Activated T-cell treated with anti-CD3 and anti-CD28 coated beads, Interleukin-2, amount 50 U/mL, for 24 hours (primary cell): ENCODE measurements around the gene KIF26B.

Source experiments
- DNase-seq: peaks from one replicate; pipeline ENCODE4 v3.0.0-alpha.2; 2020
- H3K27ac Mint-ChIP-seq: 2 replicates; pipeline ENCODE4 v1.8.0; 2020; ENCODE audit warnings: mild to moderate bottlenecking, mixed read lengths
- H3K27me3 Mint-ChIP-seq: 2 replicates; pipeline ENCODE4 v1.8.0; 2020; ENCODE audit warnings: mixed read lengths
- H3K36me3 Mint-ChIP-seq: 2 replicates; pipeline ENCODE4 v1.8.0; 2020; ENCODE audit warnings: low read depth, mixed read lengths
- H3K4me1 Mint-ChIP-seq: 2 replicates; pipeline ENCODE4 v1.8.0; 2020; ENCODE audit warnings: low read depth, mixed read lengths
- H3K4me3 Mint-ChIP-seq: 2 replicates; pipeline ENCODE4 v1.8.0; 2020; ENCODE audit warnings: mild to moderate bottlenecking, moderate library complexity, mixed read lengths
- H3K9me3 Mint-ChIP-seq: 2 replicates; pipeline ENCODE4 v1.8.0; 2020; ENCODE audit warnings: mixed read lengths

The KIF26B gene

DNA sequence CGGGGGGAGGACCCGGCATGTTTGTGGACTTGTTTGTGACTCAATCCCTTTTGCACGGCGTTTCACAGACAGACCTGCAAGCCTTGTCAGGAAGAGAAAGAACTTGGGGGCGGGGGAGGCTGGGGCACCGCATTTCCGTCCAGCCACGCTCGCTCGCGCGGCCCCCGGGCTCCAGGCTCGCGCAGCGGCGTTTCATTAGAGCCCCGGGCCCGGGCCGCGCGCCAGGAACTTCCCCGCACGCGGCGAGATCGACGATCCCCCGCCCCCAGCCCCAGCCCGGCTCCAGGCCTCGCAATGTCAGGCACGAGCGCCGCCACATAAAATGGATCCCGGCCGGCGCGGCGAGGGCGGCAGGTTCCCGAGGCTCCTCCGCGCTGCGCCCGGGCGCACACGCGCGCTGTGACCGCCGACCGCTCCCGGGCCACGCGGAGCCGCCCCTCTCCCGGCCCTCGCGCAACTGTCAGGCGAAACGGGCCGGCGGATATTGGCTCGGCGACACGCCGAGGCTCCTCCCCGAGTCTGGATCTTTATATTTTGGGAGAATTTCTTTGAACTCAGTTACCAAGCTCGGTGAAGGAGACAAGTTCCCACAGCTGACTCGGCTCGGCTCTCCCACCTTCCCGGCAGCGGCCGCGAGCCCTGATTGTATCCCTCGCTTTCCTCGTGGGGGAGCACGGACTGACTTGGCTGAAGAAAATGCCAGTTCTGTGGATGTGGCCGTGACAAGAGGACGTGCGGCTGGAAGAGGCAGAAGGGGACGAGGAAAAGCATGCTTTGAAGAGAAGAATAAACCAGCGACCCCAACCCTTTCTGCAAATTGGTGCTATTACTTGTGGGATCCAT lies at the start of gene KIF26B:
Gene KIF26B (plus strand): TSS at position 557 of the 843 bp plus-strand sequence. CDS start 440 bp downstream, outside the sequence.
- Mint-ChIP-seq H3K9me3 (peaks cover 6% of the 10 kb centered on the region), H3K4me1 (peaks cover 27% of the 10 kb centered on the region), H3K4me3 (peak within 1 kb of the TSS; percentile 72), H3K27ac (no peak within 1 kb of the TSS), H3K27me3 (peaks cover 78% of the 10 kb centered on the region), H3K36me3 (no peaks in the 10 kb centered on the region)
- DNase-seq, result no peak

DNA sequence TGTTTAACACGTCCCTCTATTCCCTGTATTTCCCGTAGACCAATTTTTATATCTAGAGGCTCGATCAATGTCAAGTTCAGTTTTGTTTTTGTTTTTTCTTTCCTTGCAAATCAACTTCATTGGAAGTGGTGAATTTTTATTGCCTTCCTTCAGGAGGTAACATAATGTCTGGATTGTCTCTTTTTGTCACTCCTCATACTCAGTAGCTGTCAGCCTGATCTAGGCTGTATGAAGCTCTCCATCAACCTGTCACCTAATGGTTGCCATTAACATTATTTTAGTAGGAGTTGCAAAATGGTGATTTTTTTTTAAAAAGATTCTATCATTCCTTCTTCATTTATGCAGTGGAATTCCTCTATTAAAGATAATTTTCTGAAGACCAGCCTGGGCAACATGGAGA lies 49.7 kb upstream of the KIF26B start:
- Mint-ChIP-seq H3K36me3 (no peaks in the 10 kb centered on the region), H3K4me1 (no peaks in the 10 kb centered on the region)
- no peak for DNase-seq

DNA sequence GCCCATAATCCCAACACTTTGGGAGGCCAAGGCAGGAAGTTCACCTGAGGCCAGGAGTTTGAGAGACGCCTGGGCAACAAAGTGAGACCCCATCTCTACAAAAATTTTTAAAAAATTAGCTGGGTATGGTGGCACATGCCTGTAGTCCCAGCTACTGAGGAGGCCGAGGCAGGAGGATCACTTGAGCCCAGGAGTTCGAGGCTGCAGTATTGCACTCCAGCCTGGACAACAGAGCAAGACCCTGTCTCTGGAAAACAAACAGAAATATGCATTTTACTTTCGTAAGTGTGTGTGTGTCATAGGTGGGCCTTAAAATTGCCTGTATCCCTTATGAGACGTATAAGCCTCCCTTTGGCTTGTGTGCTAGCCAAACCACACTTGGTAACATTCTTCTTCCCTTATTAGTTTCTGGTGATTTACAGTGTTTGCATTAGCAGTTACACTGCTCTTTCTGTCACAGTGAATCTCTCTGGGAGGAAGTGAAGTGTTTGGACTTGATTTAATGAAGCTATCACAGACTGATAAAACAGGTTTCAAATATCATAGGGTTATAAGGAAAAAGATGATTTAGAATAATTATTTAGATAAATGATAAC lies 48.9 kb upstream of the KIF26B start:
- DNase-seq, result no peak
- H3K27ac Mint-ChIP-seq, result no peak overlapping the region
- no peaks in the 10 kb centered on the region for H3K27me3 Mint-ChIP-seq
- no peak overlapping the region for H3K4me3 Mint-ChIP-seq
- no peaks in the 10 kb centered on the region for H3K4me1 Mint-ChIP-seq
- H3K9me3 Mint-ChIP-seq, result no peaks in the 10 kb centered on the region
- no peaks in the 10 kb centered on the region for H3K36me3 Mint-ChIP-seq

More for the DNA sequence above, 49.7 kb upstream of the KIF26B start:
- no peaks in the 10 kb centered on the region for H3K27me3 Mint-ChIP-seq
- no peak overlapping the region for H3K27ac Mint-ChIP-seq
- no peaks in the 10 kb centered on the region for H3K9me3 Mint-ChIP-seq
- no peak overlapping the region for H3K4me3 Mint-ChIP-seq

DNA sequence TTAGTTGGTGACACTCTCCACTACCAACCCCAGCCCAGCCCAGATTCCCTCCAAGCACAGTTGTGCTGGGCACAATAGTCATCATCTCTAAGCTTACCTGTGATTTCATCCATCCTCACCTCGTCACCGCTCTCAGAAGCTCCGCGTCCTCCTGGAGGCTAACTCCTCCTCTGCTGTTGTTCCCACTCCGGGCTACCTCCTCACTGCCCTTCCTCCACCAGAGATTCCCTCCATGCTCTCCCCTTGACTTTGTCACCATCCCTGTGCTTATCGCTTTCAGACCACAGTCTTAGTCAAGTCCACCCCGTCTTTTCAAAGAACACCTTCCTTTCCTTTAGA lies 47.0 kb upstream of the KIF26B start:
- no peaks in the 10 kb centered on the region for H3K9me3 Mint-ChIP-seq

DNA sequence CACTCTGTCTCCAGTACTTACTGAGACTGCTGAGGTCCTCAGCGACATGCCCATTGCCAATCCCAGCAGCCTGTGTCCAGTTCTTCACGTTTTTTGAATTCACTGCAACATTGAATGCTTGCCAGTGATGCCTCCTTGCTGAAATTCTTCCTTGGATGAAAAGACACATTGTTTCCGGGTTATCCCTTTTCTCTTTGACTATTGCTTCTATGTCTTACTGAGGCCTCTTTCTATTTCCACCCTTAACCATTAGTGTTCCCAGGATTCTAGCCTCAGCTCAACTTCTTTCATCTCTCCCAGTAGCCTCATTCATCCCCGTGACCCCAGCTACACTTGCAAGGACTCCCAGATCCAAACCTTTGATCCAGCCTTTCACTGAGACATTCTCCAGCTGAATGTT lies 46.5 kb upstream of the KIF26B start:
- Mint-ChIP-seq H3K4me3 (no peak overlapping the region), H3K27me3 (no peaks in the 10 kb centered on the region), H3K4me1 (no peaks in the 10 kb centered on the region), H3K27ac (no peak overlapping the region), H3K9me3 (no peaks in the 10 kb centered on the region), H3K36me3 (no peaks in the 10 kb centered on the region)
- no peak for DNase-seq

More for the DNA sequence above, 47.0 kb upstream of the KIF26B start:
- Mint-ChIP-seq H3K4me1 (no peaks in the 10 kb centered on the region), H3K27me3 (no peaks in the 10 kb centered on the region), H3K36me3 (no peaks in the 10 kb centered on the region), H3K4me3 (no peak overlapping the region), H3K27ac (no peak overlapping the region)
- DNase-seq, result no peak

DNA sequence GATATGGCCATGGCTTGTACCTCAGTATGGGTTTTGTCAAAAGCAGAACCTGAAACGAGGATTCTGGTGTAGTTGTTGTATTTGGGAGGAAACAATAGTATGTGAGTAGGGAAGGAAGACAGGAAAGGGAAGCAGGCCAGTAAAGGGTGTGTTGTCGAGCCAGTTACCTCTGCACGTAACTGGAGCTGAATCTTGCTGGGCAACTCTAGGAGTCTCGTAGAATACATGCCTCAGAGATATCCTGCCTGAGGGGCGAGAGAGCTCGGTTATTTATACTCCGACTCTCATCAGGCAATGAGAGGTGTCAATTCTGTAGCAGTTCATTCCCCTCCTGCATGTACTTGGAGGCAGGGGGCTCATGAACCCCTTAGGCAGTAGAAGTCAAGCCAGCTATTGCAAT lies 45.9 kb upstream of the KIF26B start:
- Mint-ChIP-seq H3K36me3 (no peaks in the 10 kb centered on the region), H3K9me3 (no peaks in the 10 kb centered on the region), H3K27me3 (no peaks in the 10 kb centered on the region), H3K4me1 (no peaks in the 10 kb centered on the region), H3K27ac (no peak overlapping the region), H3K4me3 (no peak overlapping the region)
- DNase-seq, result no peak

DNA sequence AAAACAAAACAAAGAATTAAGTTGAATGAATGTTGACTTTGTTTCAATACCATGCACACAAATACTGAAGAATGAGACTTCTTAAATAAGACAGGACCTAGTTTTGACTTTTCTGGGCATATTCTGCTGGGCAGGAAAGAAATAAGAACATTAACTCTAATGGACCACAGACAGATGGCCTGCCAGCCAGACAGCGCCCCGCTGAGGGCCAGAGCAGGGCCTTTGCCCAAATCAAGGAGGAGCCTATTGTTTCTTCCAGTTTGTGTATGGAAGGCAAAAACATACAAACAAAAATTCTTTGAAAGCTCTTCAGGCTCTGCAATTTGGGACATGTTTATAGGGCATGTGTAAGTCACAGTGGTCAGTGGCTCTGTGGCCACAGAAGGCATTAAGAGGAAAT lies 44.4 kb upstream of the KIF26B start:
- no peak overlapping the region for H3K4me3 Mint-ChIP-seq
- H3K27me3 Mint-ChIP-seq, result peaks cover 2% of the 10 kb centered on the region
- H3K36me3 Mint-ChIP-seq, result no peaks in the 10 kb centered on the region
- no peak overlapping the region for H3K27ac Mint-ChIP-seq
- no peaks in the 10 kb centered on the region for H3K4me1 Mint-ChIP-seq
- no peaks in the 10 kb centered on the region for H3K9me3 Mint-ChIP-seq
- no peak for DNase-seq

DNA sequence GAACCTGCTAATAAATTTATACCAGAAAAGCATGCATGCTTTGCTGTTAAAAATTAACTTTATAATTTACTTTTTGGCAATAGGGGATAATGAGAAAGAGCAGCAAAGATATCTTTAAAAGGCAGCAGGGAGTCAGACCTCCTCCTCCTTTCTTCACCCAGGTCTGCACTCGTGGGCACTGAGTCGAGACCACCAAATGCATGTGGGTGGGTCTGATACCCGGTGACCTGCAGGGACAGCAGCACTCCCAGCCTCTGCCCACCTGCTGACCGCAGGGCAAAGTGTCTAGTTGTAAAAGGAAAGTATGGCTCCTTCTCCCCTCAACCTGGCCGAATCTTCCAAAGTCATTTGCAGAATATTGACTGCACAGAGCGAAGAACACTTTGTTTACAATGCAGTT lies 43.7 kb upstream of the KIF26B start:
- H3K4me3 Mint-ChIP-seq, result no peak overlapping the region
- H3K9me3 Mint-ChIP-seq, result no peaks in the 10 kb centered on the region
- H3K27ac Mint-ChIP-seq, result no peak overlapping the region
- H3K4me1 Mint-ChIP-seq, result no peaks in the 10 kb centered on the region
- DNase-seq, result no peak
- H3K27me3 Mint-ChIP-seq, result peaks cover 4% of the 10 kb centered on the region
- no peaks in the 10 kb centered on the region for H3K36me3 Mint-ChIP-seq

DNA sequence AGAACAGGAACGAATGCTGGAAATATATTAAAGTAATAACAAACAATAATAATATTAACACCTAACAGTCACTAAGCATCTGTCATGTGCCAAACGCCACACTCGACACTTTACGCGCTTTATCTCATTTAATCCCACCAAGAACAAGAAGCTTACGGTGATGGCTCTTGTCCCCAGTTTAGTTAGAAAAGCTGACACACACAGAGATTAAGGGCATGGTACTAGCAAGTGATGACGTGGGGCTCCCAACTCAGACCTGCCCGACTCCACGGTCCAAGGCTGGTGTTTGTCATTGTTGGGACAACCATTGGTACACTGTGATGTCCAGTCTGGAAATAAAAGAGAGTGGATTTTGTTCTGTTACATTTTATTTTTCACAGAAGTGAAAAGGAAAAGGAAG lies 41.1 kb upstream of the KIF26B start:
- H3K27ac Mint-ChIP-seq, result no peak overlapping the region
- H3K4me3 Mint-ChIP-seq, result no peak overlapping the region
- no peaks in the 10 kb centered on the region for H3K36me3 Mint-ChIP-seq
- H3K9me3 Mint-ChIP-seq, result no peaks in the 10 kb centered on the region
- no peak for DNase-seq
- H3K27me3 Mint-ChIP-seq, result peaks cover 4% of the 10 kb centered on the region
- no peaks in the 10 kb centered on the region for H3K4me1 Mint-ChIP-seq

DNA sequence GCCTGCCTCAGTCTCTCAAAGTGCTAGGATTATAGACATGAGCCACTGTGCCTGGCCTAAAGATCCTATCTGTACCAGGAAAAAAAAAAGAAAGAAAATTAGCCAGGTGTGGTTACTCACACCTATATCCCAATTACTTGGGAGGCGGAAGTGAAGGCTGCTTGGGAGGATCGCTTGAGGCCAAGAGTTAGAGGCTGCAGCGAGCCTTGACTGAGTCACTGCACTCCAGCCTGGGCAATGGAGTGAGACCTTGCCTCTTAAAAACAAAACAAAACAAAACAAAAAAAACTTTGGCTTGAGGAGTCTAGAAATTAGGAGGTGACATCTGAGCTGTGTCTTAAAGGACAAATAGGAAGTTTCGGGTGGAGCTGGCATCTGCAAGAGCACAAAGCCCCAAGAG lies 38.7 kb upstream of the KIF26B start:
- no peak overlapping the region for H3K4me3 Mint-ChIP-seq

DNA sequence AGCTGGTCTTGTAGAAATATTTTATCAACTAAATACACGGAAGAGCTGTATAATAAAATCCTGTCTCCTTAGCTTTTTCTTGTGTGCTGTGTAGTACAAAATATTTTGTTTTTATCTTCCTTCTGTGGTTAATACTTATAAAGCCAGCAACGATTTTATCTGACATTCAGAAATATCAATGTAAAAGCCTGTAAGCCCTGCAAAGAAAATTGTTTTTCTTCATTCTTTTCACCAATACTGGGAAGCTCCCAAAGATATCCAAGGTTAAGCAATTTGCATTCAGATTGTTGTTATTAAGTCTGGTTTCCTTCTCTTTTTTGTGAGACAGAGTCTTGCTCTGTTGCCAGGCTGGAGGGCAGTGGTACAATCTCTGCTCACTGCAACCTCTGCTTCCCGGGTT lies 38.0 kb upstream of the KIF26B start:
- H3K36me3 Mint-ChIP-seq, result no peaks in the 10 kb centered on the region
- no peaks in the 10 kb centered on the region for H3K4me1 Mint-ChIP-seq
- H3K4me3 Mint-ChIP-seq, result no peak overlapping the region
- no peak for DNase-seq
- H3K9me3 Mint-ChIP-seq, result no peaks in the 10 kb centered on the region
- peaks cover 4% of the 10 kb centered on the region for H3K27me3 Mint-ChIP-seq
- H3K27ac Mint-ChIP-seq, result no peak overlapping the region

More for the DNA sequence above, 38.7 kb upstream of the KIF26B start:
- Mint-ChIP-seq H3K9me3 (no peaks in the 10 kb centered on the region), H3K4me1 (no peaks in the 10 kb centered on the region), H3K27me3 (peaks cover 4% of the 10 kb centered on the region), H3K36me3 (no peaks in the 10 kb centered on the region), H3K27ac (no peak overlapping the region)
- DNase-seq, result no peak

DNA sequence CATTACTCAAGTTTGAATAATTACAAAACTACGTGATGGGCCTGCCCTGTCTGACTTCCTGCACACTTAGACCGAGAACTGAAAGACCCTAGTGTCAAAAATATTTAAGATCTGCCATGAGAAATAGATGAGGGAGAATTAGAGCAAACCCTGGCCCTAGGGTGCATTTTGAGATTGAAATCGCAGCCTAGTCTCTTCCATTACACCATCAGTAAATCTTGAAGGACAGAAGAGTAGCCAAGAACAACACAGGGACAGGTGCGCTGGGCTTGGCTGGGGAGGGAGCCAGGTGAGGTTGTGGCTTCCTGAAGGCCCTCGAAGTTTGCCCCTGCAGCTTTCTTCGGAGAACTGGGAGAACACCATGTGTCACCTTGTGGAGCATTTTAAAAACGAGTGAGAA lies 36.7 kb upstream of the KIF26B start:
- Mint-ChIP-seq H3K27me3 (peaks cover 4% of the 10 kb centered on the region), H3K27ac (no peak overlapping the region), H3K36me3 (no peaks in the 10 kb centered on the region), H3K4me1 (no peaks in the 10 kb centered on the region), H3K9me3 (no peaks in the 10 kb centered on the region), H3K4me3 (no peak overlapping the region)
- no peak for DNase-seq

DNA sequence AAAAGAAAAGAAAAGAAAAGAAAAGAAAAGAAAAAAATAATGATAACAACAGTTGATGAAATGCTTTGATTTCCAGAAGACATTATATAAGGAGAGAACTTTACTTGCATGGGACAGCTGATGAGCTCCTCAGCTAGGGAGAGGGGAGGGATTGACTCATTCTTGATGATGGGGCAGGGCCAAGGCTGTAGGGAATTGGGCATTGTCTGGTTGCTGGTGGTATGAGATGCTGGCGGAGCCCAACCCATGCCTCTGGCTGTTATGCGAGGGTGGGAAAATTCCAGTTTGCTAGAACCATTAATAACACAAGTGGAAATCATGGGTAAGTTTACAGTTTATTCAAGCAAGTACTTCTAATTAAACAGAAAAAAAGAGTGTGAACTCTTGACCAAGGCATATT lies 36.0 kb upstream of the KIF26B start:
- DNase-seq, result no peak
- peaks cover 4% of the 10 kb centered on the region for H3K27me3 Mint-ChIP-seq

DNA sequence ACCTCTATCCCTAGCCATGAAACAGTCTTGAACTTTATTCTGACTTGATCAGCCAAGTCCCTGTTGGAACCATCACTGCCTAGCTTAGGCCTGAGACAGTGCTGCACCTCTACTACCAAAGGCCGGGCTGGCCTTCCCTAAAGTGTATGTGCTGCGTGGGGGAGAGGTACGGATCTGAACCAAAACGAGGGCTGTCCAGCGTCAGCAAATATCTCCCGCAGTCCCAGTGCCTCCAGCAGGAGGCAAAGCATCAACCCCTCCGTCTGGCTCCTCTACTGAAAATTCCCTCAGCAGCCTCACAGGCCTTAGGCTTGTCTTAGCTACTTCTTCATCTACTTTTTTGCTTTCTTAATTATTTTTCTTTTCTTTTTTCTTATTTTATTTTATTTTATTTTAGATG lies 33.3 kb upstream of the KIF26B start:
- Mint-ChIP-seq H3K27me3 (no peaks in the 10 kb centered on the region), H3K4me3 (no peak overlapping the region), H3K27ac (no peak overlapping the region), H3K36me3 (no peaks in the 10 kb centered on the region), H3K9me3 (no peaks in the 10 kb centered on the region), H3K4me1 (no peaks in the 10 kb centered on the region)
- DNase-seq, result no peak

More for the DNA sequence above, 36.0 kb upstream of the KIF26B start:
- no peaks in the 10 kb centered on the region for H3K9me3 Mint-ChIP-seq
- no peaks in the 10 kb centered on the region for H3K36me3 Mint-ChIP-seq
- no peak overlapping the region for H3K27ac Mint-ChIP-seq
- no peak overlapping the region for H3K4me3 Mint-ChIP-seq
- H3K4me1 Mint-ChIP-seq, result no peaks in the 10 kb centered on the region

DNA sequence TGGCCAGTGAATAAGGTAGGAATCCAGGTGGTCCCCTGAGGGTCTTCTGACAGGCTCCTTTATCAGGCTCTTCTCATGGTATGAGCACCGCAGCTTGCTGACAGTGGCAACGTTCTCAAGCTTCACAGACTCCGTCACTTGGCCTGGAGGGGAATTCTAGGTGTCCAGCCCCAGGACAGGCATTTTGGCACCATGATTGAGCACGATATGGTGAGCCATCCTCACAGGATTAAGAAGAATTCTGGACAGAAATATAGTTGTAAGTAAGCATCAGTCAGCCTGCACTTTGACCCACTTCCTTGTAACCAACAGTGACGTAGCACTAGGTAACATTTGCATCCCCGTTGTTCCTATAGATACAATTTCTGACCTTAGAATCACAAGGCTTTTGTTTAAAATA lies 30.5 kb upstream of the KIF26B start:
- no peaks in the 10 kb centered on the region for H3K36me3 Mint-ChIP-seq
- H3K27me3 Mint-ChIP-seq, result peaks cover 10% of the 10 kb centered on the region
- H3K4me3 Mint-ChIP-seq, result no peak overlapping the region
- H3K27ac Mint-ChIP-seq, result no peak overlapping the region
- no peak for DNase-seq
- no peaks in the 10 kb centered on the region for H3K9me3 Mint-ChIP-seq
- H3K4me1 Mint-ChIP-seq, result no peaks in the 10 kb centered on the region
